NCI-H1092 treated with DMSO at 0.1 percent for 48 hours (cell line): Measurements from ENCODE around the gene SUMO2.
"Not testable (repeated sequence)": the region's sequence is repeated elsewhere in the genome, so short reads cannot be mapped to it uniquely, and the experiment has no call there.

Experiments used
- DNase-seq: peaks from one replicate; lab custom pipeline; 2025; lab: John Stamatoyannopoulos, UW

Gene SUMO2

GRCh38 chr17:75182569-75183436 lies at the start of gene SUMO2:
Gene SUMO2 (minus strand): TSS chr17:75182959. CDS start chr17:75182834, 125 bp downstream.
- DNase-seq: peak; percentile 90

- no peak for DNase-seq
These were observed 49.1 kb upstream of the SUMO2 start for GRCh38 chr17:75231741-75232464.

GRCh38 chr17:75231071-75231470 lies 48.3 kb upstream of the SUMO2 start:
- no peak for DNase-seq

- DNase-seq: no peak
These were observed 46.1 kb upstream of the SUMO2 start for GRCh38 chr17:75228847-75229246.

GRCh38 chr17:75228305-75228704 lies 45.5 kb upstream of the SUMO2 start:
- DNase-seq: no peak

GRCh38 chr17:75227729-75228128 lies 45.0 kb upstream of the SUMO2 start:
- DNase-seq: no peak

GRCh38 chr17:75225016-75225415 lies 42.3 kb upstream of the SUMO2 start:
- DNase-seq: no peak

- DNase-seq: no peak
These were observed 37.1 kb upstream of the SUMO2 start for GRCh38 chr17:75219815-75220214.

- no peak for DNase-seq
These were observed 35.4 kb upstream of the SUMO2 start for GRCh38 chr17:75218131-75218530.

GRCh38 chr17:75209061-75209460 lies 26.3 kb upstream of the SUMO2 start:
- no peak for DNase-seq

- DNase-seq: no peak
These were observed 25.4 kb upstream of the SUMO2 start for GRCh38 chr17:75208161-75208560.

- no peak for DNase-seq
These were observed 25.0 kb upstream of the SUMO2 start for GRCh38 chr17:75207760-75208159.

GRCh38 chr17:75207050-75207407 lies 24.3 kb upstream of the SUMO2 start:
- not testable (repeated sequence) for DNase-seq

- DNase-seq: no peak
These were observed 23.0 kb upstream of the SUMO2 start for GRCh38 chr17:75205793-75206163.

- DNase-seq: peak; percentile 96
These were observed 22.5 kb upstream of the SUMO2 start, which contains the start of gene NUP85 for GRCh38 chr17:75205037-75205792. Gene NUP85 (plus strand): TSS chr17:75205679. CDS start chr17:75205762, 83 bp downstream.

- DNase-seq: no peak
These were observed 17.3 kb upstream of the SUMO2 start for GRCh38 chr17:75199886-75200618.

GRCh38 chr17:75194879-75195278 lies 12.1 kb upstream of the SUMO2 start:
- no peak for DNase-seq

- DNase-seq: no peak
These were observed 8.8 kb upstream of the SUMO2 start for GRCh38 chr17:75191584-75191983.

- DNase-seq: no peak
These were observed 5.9 kb upstream of the SUMO2 start for GRCh38 chr17:75188614-75189013.

GRCh38 chr17:75183999-75184884 lies 1.5 kb upstream of the SUMO2 start:
- no peak for DNase-seq

- no peak for DNase-seq
These were observed 515 bp downstream of the SUMO2 start for GRCh38 chr17:75182319-75182568.
